Measurements from ENCODE around the gene KCTD7.
"Not testable (repeated sequence)": the region's sequence is repeated elsewhere in the genome, so short reads cannot be mapped to it uniquely, and the experiment has no call there.

The KCTD7 gene

GRCh38 chr7:66591799-66592596 is 36.7 kb upstream of the KCTD7 start:
- H3K4me3 ChIP-seq (ENCODE audit: low read depth, low read length), result peak overlapping the region; percentile 90
- TF ChIP-seq, protein P1, sequence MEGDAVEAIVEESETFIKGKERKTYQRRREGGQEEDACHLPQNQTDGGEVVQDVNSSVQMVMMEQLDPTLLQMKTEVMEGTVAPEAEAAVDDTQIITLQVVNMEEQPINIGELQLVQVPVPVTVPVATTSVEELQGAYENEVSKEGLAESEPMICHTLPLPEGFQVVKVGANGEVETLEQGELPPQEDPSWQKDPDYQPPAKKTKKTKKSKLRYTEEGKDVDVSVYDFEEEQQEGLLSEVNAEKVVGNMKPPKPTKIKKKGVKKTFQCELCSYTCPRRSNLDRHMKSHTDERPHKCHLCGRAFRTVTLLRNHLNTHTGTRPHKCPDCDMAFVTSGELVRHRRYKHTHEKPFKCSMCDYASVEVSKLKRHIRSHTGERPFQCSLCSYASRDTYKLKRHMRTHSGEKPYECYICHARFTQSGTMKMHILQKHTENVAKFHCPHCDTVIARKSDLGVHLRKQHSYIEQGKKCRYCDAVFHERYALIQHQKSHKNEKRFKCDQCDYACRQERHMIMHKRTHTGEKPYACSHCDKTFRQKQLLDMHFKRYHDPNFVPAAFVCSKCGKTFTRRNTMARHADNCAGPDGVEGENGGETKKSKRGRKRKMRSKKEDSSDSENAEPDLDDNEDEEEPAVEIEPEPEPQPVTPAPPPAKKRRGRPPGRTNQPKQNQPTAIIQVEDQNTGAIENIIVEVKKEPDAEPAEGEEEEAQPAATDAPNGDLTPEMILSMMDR (IDR thresholded peaks at IDR 0.05; ENCODE audit: borderline replicate concordance, insufficient read depth, low read depth, low read length), result no peak

- peak overlapping the region; percentile 90 for H3K4me3 ChIP-seq (ENCODE audit: low read depth, low read length)
Measured at GRCh38 chr7:66592597-66593146, 36.0 kb upstream of the KCTD7 start.

DNA sequence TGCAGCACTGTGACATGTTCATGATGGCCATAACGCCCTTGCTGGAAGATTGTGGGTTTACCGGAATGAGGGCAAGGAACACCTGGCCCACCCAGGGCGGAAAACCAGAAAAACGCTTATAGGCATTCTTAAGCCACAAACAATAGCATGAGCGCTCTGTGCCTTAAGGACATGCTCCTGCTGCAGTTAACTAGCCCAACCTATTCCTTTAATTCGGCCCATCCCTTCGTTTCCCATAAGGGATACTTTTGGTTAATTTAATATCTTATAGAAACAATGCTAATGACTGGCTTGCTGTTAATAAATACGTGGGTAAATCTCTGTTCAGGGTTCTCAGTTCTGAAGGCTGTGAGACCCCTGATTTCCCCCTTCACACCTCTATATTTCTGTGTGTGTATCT is 34.6 kb upstream of the KCTD7 start:
- not testable (repeated sequence) for H3K4me3 ChIP-seq (ENCODE audit: low read depth, low read length)

- no peak overlapping the region for H3K4me3 ChIP-seq (ENCODE audit: low read depth, low read length)
- TF ChIP-seq, protein P1 (IDR thresholded peaks at IDR 0.05; ENCODE audit: borderline replicate concordance, insufficient read depth, low read depth, low read length), result no peak
Measured at GRCh38 chr7:66597461-66597860, 31.2 kb upstream of the KCTD7 start.

GRCh38 chr7:66602159-66602558 is 26.5 kb upstream of the KCTD7 start:
- no peak overlapping the region for H3K4me3 ChIP-seq (ENCODE audit: low read depth, low read length)
- TF ChIP-seq, protein P1 (IDR thresholded peaks at IDR 0.05; ENCODE audit: borderline replicate concordance, insufficient read depth, low read depth, low read length), result no peak

GRCh38 chr7:66604198-66604597 is 24.5 kb upstream of the KCTD7 start:
- H3K4me3 ChIP-seq (ENCODE audit: low read depth, low read length), result no peak overlapping the region
- TF ChIP-seq, protein P1 (IDR thresholded peaks at IDR 0.05; ENCODE audit: borderline replicate concordance, insufficient read depth, low read depth, low read length), result no peak

DNA sequence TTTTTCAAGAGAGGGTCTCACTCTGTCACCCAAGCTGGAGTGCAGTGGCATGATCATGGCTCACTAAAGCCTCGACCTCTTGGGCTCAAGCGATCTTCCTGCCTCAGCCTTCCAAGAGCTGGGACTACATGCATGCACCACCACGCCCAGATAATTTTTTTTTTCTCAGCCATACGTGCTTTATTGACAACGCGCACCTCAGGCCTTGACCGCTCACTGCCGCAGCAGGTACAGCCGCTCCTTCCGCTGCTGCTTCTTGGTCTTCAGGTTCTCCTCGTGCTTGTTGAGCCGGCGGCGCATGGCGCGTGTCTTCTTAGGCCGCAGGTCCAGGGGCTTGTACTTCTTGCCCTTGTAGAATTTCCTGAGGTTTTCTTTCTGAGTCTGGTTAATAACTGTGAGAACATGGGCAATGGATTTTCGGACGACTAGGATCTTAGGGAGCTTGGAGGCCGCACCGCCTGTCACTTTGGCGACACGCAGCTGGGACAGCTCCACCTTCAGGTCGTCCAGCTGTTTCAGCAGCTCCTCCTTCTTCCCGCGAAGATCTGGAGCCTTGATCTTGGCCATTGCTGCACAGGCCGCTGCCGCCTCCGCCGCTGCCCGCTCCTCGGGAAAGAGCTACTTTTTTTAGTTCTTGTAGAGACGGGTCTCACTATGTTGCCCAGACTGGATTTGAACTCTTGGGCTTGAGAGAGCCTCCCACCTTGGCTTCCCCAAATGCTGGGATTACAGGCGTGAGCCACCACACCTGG is 22.0 kb upstream of the KCTD7 start:
- not testable (repeated sequence) for H3K4me3 ChIP-seq (ENCODE audit: low read depth, low read length)

- H3K4me3 ChIP-seq (ENCODE audit: low read depth, low read length), result no peak overlapping the region
Measured at GRCh38 chr7:66609176-66609575, 19.5 kb upstream of the KCTD7 start.

GRCh38 chr7:66614596-66614995 is 14.1 kb upstream of the KCTD7 start:
- not testable (repeated sequence) for H3K4me3 ChIP-seq (ENCODE audit: low read depth, low read length)

More at GRCh38 chr7:66609176-66609575, 19.5 kb upstream of the KCTD7 start:
- TF ChIP-seq, protein P1 (IDR thresholded peaks at IDR 0.05; ENCODE audit: borderline replicate concordance, insufficient read depth, low read depth, low read length), result no peak

Measured in GM12875 (cell line).